Left ventricle myocardium superior (tissue), 1 donor: ENCODE data around the gene PHF24. TPM values are rescaled to one million over a fixed set of nuclear protein-coding genes. Genes with fewer than 3 reads are reported as not detected.

Source experiments
- ATAC-seq: fragments of 200-7000 bp; cut with Tn5 transposase; one replicate; pipeline ENCODE4 v1.9.1; 2020; ENCODE audit warnings: mild to moderate bottlenecking, moderate library complexity
- DNase-seq: peaks from one replicate; pipeline ENCODE4 v3.0.0-alpha.2; 2020
- intact Hi-C: fragments of 100-400 bp; cut with micrococcal nuclease; formaldehyde crosslinking; loops from one replicate; pipeline ENCODE4 v1.11.0; 2022
- total RNA-seq: library from RNA; stranded (reverse); fragmentation: NEBNext Ultra II Directional; extraction: Animal tissue kit (Norgen Biotek cat#: 25700); gene quantifications from one replicate; pipeline ENCODE4 v1.2.1, GENCODE V29; 2021
- donor health status: DM: no; HTN: yes; CAD: no; lungs with severe emphysema.

The PHF24 gene
- total RNA-seq, 1 donor from 2014 or later: 0.10 TPM

- ATAC-seq (no peak), DNase-seq (no peak)
- intact Hi-C loops: no loop called here
These were observed 22.2 kb downstream of the PHF24 start for GRCh38 chr9:34980181-34980761.

- ATAC-seq (no peak), DNase-seq (no peak)
- intact Hi-C loops: no loop called here
These were observed 24.3 kb downstream of the PHF24 start for GRCh38 chr9:34982361-34982760.

- no peak for ATAC-seq
- intact Hi-C loops: no loop called here
- no peak for DNase-seq
These were observed 25.1 kb downstream of the PHF24 start for GRCh38 chr9:34983209-34983608.

GRCh38 chr9:34984049-34984448 lies 26.0 kb downstream of the PHF24 start:
- intact Hi-C loops: no loop called here
- ATAC-seq (no peak), DNase-seq (no peak)

- intact Hi-C loops: no loop called here
- DNase-seq: no peak
These were observed 27.3 kb downstream of the PHF24 start for GRCh38 chr9:34985311-34985899.

GRCh38 chr9:34986540-34987047 lies 28.5 kb downstream of the PHF24 start:
- DNase-seq (no peak), ATAC-seq (no peak)
- intact Hi-C loops: no loop called here

More at GRCh38 chr9:34985311-34985899, 27.3 kb downstream of the PHF24 start:
- no peak for ATAC-seq

GRCh38 chr9:34987160-34987901 lies 29.2 kb downstream of the PHF24 start:
- no peak for ATAC-seq
- intact Hi-C loops: no loop called here
- no peak for DNase-seq

GRCh38 chr9:34988218-34989002 lies 30.3 kb downstream of the PHF24 start:
- intact Hi-C loops: no loop called here
- ATAC-seq: no peak
- DNase-seq: peak; percentile 70

GRCh38 chr9:34989003-34989945 lies 31.2 kb downstream of the PHF24 start, which contains the start of gene DNAJB5:
DNAJB5 (plus strand) TSS chr9:34989745; CDS start chr9:34990631, 886 bp downstream.
- DNase-seq (peak; percentile 98), ATAC-seq (peak; percentile 78)
- intact Hi-C loops: no loop called here

- ATAC-seq (peak; percentile 2), DNase-seq (peak; percentile 74)
- intact Hi-C loops: no loop called here
These were observed 32.0 kb downstream of the PHF24 start for GRCh38 chr9:34989946-34990635.

- no peak for DNase-seq
- intact Hi-C loops: no loop called here
- no peak for ATAC-seq
These were observed 33.0 kb downstream of the PHF24 start for GRCh38 chr9:34990908-34991606.

GRCh38 chr9:34991607-34992375 lies 33.7 kb downstream of the PHF24 start:
- DNase-seq (peak; percentile 80), ATAC-seq (peak; percentile 28)
- intact Hi-C loops: no loop called here

- peak; percentile 82 for DNase-seq
- intact Hi-C loops: no loop called here
- peak; percentile 21 for ATAC-seq
These were observed 34.4 kb downstream of the PHF24 start for GRCh38 chr9:34992376-34992951.

GRCh38 chr9:34993502-34994259 lies 35.6 kb downstream of the PHF24 start:
- intact Hi-C loops: no loop called here
- peak; percentile 63 for ATAC-seq

GRCh38 chr9:34994260-34994899 lies 36.3 kb downstream of the PHF24 start:
- ATAC-seq (peak; percentile 7), DNase-seq (no peak)
- intact Hi-C loops: no loop called here

More at GRCh38 chr9:34993502-34994259, 35.6 kb downstream of the PHF24 start:
- peak; percentile 88 for DNase-seq
